SU-DHL-6 (cell line): ENCODE results near the gene MAP2K3.

Source experiments
- H2AFZ ChIP-seq: fragments of 200-600 bp; sonication (generic); 2 replicates; pipeline ENCODE4 v1.6.1; 2014; ENCODE audit warnings: low read depth, mild to moderate bottlenecking, moderate library complexity, mixed read lengths, antibody characterized with exemption, low read length; ENCODE audit not compliant: severe bottlenecking
- H3F3A ChIP-seq: fragments of 200-600 bp; shearing (Covaris generic); 2 replicates; pipeline ENCODE4 v1.6.0; 2016; ENCODE audit warnings: antibody characterized with exemption, mild to moderate bottlenecking; ENCODE audit not compliant: insufficient read depth
- H3K27ac ChIP-seq: fragments of 200-600 bp; sonication (generic); 2 replicates; pipeline ENCODE4 v1.5.1; 2016; ENCODE audit warnings: low read depth, mild to moderate bottlenecking, low read length, moderate library complexity, mixed read lengths
- H3K27me3 ChIP-seq: fragments of 200-600 bp; sonication (generic), shearing (Covaris generic); 2 replicates; pipeline ENCODE4 v1.6.0; 2014; ENCODE audit warnings: mild to moderate bottlenecking, low read length
- H3K36me3 ChIP-seq: fragments of 200-600 bp; sonication (generic); 2 replicates; pipeline ENCODE4 v1.6.1; 2014; ENCODE audit warnings: mild to moderate bottlenecking, low read length, mixed read lengths
- H3K4me2 ChIP-seq: fragments of 300-600, 200-600 bp; shearing (Covaris generic), sonication (generic); 2 replicates; pipeline ENCODE4 v1.6.0; 2014; ENCODE audit warnings: low read length, low read depth, mild to moderate bottlenecking; ENCODE audit not compliant: poor library complexity, severe bottlenecking
- H3K4me3 ChIP-seq: fragments of 200-600 bp; sonication (generic); 2 replicates; pipeline ENCODE4 v1.5.1; 2014; ENCODE audit warnings: antibody characterized with exemption, low read length, mild to moderate bottlenecking, mixed read lengths; ENCODE audit not compliant: insufficient read depth, poor library complexity, severe bottlenecking
- H3K79me2 ChIP-seq: fragments of 200-600 bp; sonication (generic); 2 replicates; pipeline ENCODE4 v1.6.1; 2014; ENCODE audit warnings: mild to moderate bottlenecking, low read length, moderate library complexity; ENCODE audit not compliant: insufficient read depth
- H3K9ac ChIP-seq: fragments of 200-600 bp; sonication (generic); 2 replicates; pipeline ENCODE4 v1.7.0; 2014; ENCODE audit warnings: mild to moderate bottlenecking, low read length
- H3K9me2 ChIP-seq: fragments of 200-600 bp; sonication (generic); replicated peaks from 2 replicates; pipeline ENCODE4 v1.6.1; 2014; ENCODE audit warnings: low read length; ENCODE audit not compliant: insufficient read depth
- H3K9me3 ChIP-seq: fragments of 200-600 bp; sonication (generic); 2 replicates; pipeline ENCODE4 v1.6.1; 2014; ENCODE audit warnings: low read length, mixed read lengths; ENCODE audit not compliant: insufficient read depth
- H4K20me1 ChIP-seq: fragments of 200-600 bp; sonication (generic); 2 replicates; pipeline ENCODE4 v1.6.1; 2014; ENCODE audit warnings: low read depth, mild to moderate bottlenecking, antibody characterized with exemption, low read length, moderate library complexity, mixed read lengths
- EZH2phosphoT487 ChIP-seq: fragments of 200-600 bp; sonication (generic), shearing (Covaris generic); conservative IDR thresholded peaks from 2 replicates; pipeline ENCODE4 v1.6.1; 2018; ENCODE audit warnings: mild to moderate bottlenecking, antibody characterized with exemption, low read length, moderate library complexity, mixed read lengths
- TF ChIP-seq, protein P1 (sequence below): fragments of 200-600 bp; sonication (generic); IDR thresholded peaks from one replicate; pipeline ENCODE4 v1.5.1; 2017; ENCODE audit warnings: antibody characterized with exemption, mild to moderate bottlenecking, low read length, moderate library complexity; ENCODE audit not compliant: insufficient read depth, poor library complexity, severe bottlenecking

Gene MAP2K3

DNA sequence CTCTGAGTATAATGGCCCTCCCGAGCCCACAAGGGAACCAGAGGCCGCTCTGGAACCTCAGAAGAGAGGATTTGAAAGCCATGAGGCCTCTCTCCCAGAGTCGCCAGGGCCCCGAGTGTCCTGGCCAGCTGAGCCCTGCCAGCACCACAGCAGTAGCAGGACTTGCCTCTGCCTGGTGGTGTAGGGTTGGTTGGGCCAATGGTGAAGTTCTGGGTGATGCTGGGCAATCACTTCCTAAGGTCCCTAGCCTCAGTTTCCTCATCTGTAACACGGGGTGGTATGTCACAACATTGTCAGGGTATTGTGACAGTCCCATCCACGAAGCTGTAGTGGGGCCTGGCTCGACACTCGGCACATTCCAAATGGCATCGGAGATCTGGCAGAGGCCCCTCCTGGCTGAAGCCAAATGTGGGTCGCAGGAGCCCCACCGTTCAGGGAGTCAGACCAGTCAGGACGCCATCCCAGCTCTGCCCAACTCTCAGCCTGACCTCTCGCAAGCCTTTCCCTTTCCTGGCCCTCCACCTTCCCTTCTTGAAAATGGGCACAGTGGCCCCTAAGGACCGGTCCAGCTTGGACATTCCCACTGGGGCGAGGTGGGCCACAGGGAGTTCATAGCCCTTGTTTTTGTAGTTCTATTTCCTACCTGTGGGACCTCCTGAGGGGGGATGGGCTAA is 33.0 kb upstream of the MAP2K3 start:
- no peak overlapping the region for H3K4me3 ChIP-seq
- H3K27ac ChIP-seq, result no peak overlapping the region
- H3K4me2 ChIP-seq, result no peak overlapping the region
- no peaks in the 10 kb centered on the region for H3K9me3 ChIP-seq
- no peak overlapping the region for H2AFZ ChIP-seq
- TF ChIP-seq, protein P1, sequence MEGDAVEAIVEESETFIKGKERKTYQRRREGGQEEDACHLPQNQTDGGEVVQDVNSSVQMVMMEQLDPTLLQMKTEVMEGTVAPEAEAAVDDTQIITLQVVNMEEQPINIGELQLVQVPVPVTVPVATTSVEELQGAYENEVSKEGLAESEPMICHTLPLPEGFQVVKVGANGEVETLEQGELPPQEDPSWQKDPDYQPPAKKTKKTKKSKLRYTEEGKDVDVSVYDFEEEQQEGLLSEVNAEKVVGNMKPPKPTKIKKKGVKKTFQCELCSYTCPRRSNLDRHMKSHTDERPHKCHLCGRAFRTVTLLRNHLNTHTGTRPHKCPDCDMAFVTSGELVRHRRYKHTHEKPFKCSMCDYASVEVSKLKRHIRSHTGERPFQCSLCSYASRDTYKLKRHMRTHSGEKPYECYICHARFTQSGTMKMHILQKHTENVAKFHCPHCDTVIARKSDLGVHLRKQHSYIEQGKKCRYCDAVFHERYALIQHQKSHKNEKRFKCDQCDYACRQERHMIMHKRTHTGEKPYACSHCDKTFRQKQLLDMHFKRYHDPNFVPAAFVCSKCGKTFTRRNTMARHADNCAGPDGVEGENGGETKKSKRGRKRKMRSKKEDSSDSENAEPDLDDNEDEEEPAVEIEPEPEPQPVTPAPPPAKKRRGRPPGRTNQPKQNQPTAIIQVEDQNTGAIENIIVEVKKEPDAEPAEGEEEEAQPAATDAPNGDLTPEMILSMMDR, result no peak
- TF ChIP-seq EZH2phosphoT487, result no peak
- H4K20me1 ChIP-seq, result no peaks in the 10 kb centered on the region
- H3K36me3 ChIP-seq, result no peaks in the 10 kb centered on the region
- H3K27me3 ChIP-seq, result no peaks in the 10 kb centered on the region
- no peaks in the 10 kb centered on the region for H3K79me2 ChIP-seq
- no peaks in the 10 kb centered on the region for H3F3A ChIP-seq
- H3K9me2 ChIP-seq, result no peaks in the 10 kb centered on the region
- H3K9ac ChIP-seq, result no peak overlapping the region

GRCh38 chr17:21252289-21252795 is 32.2 kb upstream of the MAP2K3 start:
- Histone ChIP-seq H3K36me3 (no peaks in the 10 kb centered on the region), H4K20me1 (no peaks in the 10 kb centered on the region), H3K9ac (no peak overlapping the region), H3K27ac (no peak overlapping the region), H3K4me2 (peak overlapping the region; percentile 71), H3F3A (no peaks in the 10 kb centered on the region), H2AFZ (no peak overlapping the region), H3K27me3 (no peaks in the 10 kb centered on the region), H3K9me2 (no peaks in the 10 kb centered on the region), H3K9me3 (no peaks in the 10 kb centered on the region), H3K4me3 (peak overlapping the region; percentile 34), H3K79me2 (no peaks in the 10 kb centered on the region)
- TF ChIP-seq EZH2phosphoT487, result no peak
- TF ChIP-seq, protein P1, result no peak

- H4K20me1 ChIP-seq, result no peaks in the 10 kb centered on the region
Measured at GRCh38 chr17:21252796-21253645, 31.5 kb upstream of the MAP2K3 start, which contains the start of gene NATD1. NATD1 (minus strand) TSS chr17:21253410; CDS start chr17:21253264, 146 bp downstream.

More at GRCh38 chr17:21252796-21253645, 31.5 kb upstream of the MAP2K3 start, which contains the start of gene NATD1:
- H3K9me2 ChIP-seq, result no peaks in the 10 kb centered on the region
- H3K4me2 ChIP-seq, result peak within 1 kb of the TSS; percentile 71
- no peak within 1 kb of the TSS for H3K27ac ChIP-seq
- TF ChIP-seq, protein P1, result no peak
- no peak for TF ChIP-seq EZH2phosphoT487
- H3K36me3 ChIP-seq, result no peaks in the 10 kb centered on the region
- no peaks in the 10 kb centered on the region for H3F3A ChIP-seq
- H3K4me3 ChIP-seq, result peak within 1 kb of the TSS; percentile 49
- H3K79me2 ChIP-seq, result no peaks in the 10 kb centered on the region
- no peaks in the 10 kb centered on the region for H3K27me3 ChIP-seq
- no peaks in the 10 kb centered on the region for H3K9me3 ChIP-seq
- peak within 1 kb of the TSS; percentile 32 for H3K9ac ChIP-seq
- H2AFZ ChIP-seq, result peak within 1 kb of the TSS; percentile 70
